NCI-H2227 treated with DMSO at 0.1 percent for 48 hours (cell line): Measurements from ENCODE around the gene FER.
"Not testable (repeated sequence)": the region's sequence is repeated elsewhere in the genome, so short reads cannot be mapped to it uniquely, and the experiment has no call there.

ENCODE experiments used
- DNase-seq: peaks from one replicate; lab custom pipeline; 2025; lab: John Stamatoyannopoulos, UW

FER gene

DNA sequence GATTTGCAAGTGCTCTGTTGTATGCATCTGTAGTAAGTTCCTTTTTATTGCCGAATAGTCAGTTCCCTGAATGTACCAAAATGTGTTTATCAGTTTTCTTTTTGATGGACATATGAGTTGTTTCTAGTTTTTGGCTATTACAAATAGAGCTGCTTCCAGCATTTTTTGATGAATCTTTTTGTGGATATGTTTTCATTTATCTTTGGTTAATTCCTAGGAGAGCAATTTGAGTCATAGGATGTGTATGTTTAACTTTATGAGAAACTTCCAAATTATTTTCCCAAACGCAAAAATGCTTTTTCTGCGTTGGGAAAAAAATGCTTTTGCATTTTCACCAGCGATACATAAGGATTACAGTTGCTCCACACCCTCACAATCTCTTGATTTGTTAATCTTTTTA is 287.7 kb downstream of the FER start:
- DNase-seq = no peak

DNA sequence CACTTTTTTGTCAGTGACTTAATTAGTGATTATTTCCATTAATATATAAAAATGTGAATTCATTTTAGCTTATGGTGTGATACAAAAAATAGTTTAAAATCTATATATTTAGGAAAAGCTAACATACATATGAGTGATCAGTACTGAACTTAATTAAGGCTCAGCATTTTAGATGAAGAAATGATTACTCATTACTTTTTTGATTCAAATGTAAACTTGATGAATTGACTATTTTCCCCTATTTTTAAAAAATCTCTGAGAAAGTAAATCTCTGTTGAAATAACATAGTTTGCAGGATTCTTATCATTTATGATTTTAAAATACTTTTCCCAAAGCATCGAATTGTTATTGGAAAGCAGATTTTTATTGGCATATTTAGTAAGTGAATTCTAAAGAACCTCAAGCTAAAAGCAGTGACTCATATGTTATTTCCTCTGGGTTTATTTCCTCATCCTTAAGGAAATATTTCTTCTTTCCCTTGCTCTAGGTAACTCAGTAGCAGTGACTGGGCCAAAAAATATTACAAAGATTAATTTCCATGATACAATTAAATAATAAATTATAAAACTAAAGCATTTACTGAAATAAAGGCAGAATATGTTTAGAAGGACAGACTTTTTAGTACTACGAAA is 290.6 kb downstream of the FER start:
- DNase-seq = no peak

DNA sequence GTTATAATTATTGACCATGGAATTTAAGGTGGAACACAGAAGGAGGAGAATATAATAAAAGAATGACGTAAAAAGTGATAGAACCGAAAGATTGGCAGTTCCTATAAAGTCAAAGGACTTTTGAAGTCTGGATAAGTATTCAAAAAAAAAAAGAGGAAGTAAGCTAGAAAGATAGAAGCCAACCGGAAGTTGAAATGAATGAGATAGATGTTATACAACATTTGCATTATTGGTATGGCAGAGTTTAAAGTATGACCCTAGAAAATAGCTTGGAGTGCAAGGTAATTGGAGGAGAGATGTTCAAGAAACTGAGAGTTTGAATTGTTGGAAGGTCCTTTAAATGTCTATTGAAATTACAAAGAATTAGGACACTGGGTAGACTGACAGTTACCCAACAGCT is 293.6 kb downstream of the FER start:
- DNase-seq = no peak

DNA sequence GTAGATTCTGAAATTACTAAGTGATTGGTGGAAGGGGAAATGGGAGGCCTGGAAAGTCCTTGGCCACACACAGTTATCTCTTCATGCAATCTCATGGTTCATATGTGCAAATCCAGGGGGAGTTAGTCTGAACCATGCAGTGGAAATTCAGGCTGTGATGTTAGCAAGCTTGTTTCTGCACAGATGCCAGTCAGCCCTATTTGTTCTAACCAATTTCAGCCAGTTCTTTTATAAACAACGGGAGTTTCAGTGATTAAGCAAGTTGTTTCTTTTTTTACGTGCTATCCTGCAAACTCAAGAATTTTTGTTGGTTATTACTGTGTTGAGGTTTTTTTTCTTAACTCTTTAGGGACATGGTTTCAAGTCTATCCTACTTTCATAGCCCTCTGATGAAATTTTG is 298.0 kb downstream of the FER start:
- no peak for DNase-seq

DNA sequence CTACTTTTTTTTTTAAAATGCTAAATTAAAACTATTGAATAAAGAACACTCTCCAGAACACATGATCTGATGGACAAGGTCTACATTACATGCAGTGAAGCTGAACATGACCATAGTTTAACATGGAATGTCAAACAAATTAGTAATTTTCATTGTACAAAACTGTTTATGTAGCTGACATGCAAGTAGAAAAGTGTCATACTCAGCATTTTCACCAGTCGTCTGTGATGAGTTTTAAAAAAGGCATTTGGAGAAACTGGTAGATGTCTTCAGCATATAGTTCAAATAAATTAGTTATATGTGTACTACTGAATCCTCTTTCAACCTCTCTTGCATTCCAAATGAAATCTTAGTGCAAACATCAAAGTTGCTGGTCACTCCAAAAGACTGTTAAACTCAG is 301.9 kb downstream of the FER start:
- DNase-seq = no peak

DNA sequence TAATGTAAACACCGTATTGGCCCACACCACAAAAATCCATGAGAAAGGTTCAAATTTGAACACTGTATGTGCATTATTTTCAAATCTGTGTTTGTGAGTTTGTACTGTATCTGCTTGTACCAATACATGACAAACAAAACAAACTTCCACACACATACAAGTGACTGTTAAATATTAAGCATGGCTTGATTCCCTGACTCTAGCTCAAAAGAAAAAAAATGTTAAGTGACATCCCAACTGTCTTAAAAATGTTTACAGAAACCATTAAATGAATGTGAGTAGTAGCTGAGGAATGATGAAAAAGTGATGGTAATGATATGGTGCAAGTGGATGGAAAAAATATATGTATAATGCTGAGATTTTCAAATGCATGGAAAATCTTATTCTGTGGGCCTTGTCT is 302.6 kb downstream of the FER start:
- DNase-seq = not testable (repeated sequence)

DNA sequence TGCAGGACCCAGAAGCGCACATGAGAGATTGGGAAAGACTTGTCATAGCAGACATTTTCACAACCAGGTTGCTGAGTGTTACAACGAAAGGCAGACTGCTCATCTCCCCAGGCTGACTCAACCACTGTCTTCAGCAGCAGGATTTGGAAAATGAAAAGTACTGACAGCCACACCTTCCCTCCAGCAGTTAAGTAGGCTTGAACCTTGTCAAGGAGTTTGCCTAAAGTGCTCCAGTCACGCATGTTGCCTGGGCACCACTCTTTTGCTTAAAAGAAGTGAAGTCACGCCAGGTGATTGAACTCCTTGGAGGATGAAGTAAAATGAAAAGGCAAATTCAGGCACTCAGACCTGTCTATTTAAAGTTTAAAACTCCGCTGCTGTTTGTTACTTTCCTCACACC is 304.5 kb downstream of the FER start:
- DNase-seq = not testable (repeated sequence)

DNA sequence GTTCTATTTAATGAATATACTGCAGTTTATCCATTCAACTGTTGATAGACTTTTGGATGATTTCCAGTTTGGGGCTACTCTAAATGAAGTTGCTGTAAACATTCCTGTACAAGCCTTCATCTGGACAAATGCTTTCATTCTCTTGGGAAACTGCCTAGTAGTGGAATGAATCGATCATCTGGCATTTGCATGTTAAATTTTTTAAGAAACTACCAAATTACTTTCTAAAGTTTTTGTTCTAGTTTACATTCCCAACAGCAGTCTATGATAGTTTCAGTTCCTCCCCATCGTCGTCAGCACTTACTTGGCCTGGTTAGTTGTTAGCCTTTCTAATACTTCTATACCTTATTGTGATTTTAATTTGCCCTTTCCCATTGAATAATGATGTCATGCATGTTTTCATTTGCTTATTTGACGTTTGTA is 306.3 kb downstream of the FER start:
- DNase-seq = no peak

DNA sequence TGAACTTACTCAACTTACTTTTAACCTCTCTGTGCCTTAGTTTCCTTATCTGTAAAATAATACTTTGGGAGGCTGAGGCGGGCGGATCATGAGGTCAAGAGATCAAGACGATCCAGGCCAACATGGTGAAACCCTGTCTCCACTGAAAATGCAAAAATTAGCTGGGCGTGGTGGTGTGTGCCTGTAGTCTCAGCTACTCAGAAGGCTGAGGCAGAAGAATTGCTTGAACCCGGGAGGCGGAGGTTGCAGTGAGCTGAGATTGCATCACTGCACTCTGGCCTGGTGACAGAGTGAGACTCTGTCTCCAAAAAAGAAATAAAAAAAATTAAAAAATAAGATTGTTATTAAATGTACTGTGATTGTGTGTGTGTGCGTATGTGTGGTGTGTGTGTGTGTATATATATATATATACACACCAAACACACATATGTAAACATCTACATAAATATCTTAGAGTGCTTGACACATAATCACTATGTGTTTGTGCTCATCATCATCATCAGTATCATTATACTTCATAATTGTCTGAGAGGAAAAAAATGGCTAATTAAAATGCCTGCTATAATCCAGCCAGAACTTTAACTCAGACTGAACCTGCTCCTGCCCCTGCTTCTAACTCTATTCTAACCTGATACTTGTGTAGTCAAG is 312.8 kb downstream of the FER start:
- no peak for DNase-seq

DNA sequence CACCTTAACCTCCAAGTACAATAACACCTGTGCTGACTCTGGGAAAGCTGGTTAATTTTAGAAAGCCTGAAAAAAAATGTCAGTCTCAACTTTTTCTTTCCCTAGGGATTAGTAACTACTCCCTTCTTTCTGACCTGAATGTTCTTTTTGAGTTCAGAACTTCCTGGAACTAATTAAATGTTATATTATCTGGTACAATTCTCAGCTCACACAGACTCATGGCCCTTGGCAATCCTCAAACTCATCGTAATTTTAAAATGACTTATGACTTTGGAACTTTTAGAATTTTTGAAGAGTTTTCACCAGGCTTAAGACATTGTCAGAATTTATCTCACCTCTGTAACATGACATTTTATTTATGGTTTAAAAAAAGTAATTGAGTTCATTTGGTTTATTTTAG is 315.0 kb downstream of the FER start:
- no peak for DNase-seq

DNA sequence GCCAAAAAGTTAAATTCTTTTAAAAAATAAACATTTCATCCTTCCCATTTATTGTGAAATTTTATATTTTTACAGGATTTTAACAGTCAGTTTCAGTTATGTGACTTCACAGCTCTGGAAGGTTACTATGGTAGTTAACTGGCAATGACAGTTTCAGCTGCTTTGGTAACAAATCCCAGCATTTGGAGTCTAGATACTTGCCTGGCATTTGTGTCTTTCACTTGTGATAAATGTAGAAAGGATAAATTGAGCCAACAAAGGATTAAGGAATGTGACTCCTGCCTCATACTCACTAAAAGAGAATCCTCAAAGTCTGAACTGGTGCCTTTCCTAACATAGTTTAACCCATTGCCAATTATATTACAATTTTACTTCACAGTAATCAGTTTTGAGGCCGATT is 315.5 kb downstream of the FER start:
- no peak for DNase-seq

DNA sequence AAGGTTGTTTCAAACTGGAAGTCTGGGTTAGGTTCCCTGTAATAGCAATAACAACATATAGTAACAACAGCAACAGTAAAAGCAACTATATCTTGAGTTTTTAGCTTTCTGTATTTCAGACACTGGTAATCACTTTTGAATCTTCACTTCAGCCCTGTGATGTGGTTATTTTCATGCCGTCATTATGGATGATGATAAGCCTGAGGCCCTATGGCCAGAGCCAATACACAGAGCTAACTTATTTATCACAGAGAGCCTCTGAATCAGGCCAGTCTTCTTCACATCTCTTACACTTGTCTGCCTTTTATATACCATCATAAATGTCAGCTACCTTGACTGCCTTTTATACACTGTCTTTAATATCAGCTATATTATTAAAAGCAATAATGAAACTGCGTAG is 329.0 kb downstream of the FER start:
- no peak for DNase-seq

DNA sequence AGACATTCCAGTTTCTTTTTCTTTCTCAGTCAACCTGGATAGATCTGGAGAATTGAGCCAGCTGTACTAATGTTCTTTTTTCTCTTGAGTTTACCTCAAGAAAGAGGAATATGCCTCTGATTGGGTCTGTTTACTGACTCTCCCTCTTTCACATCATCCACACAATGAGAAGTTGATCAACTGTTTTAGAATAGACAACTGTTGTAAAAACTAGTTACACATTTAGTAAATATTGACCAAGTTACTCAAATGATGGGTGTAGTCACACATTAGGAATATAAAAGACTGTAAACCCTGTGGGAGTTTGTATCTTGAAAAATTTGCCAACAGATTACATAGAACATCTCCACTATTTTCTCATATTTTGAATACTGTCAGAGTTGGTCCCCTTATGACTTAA is 330.8 kb downstream of the FER start:
- no peak for DNase-seq

DNA sequence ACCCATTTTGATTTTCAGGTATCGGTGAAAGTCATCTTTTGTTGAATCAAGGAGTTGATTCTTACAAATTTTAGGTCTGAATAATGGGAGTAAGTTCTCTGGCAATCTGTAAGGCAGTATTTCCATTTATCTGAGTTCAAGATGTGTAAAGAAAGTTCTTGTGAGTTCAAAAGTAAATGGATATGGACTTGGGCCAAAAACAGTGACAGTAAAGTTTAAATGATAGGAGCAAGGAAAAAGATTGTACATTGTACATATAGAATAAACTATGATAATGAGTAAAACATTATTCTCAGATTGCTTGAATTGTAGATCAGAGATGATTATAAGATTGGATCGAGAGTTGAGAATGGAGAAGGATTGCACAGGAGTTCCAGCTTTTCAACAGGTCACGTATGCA is 332.8 kb downstream of the FER start:
- DNase-seq = no peak

DNA sequence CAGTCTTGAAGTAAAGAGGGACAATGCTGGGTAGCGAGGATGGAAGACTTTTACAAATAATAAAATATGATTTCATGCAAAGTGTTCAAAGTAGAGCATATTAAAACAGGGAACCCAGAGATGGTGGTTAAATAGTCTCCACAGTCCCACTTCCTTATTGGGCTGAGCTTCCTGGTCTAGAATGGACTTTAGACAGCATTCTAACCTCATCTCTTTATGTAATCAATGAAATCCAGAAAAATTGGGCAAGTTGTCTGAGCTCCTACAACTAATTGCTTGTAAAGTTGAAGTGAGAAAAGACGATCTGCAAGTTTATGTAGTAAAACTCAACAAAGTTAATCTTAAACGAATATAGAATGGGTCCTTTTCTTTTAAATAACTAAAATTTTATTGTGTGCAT is 333.2 kb downstream of the FER start:
- no peak for DNase-seq

DNA sequence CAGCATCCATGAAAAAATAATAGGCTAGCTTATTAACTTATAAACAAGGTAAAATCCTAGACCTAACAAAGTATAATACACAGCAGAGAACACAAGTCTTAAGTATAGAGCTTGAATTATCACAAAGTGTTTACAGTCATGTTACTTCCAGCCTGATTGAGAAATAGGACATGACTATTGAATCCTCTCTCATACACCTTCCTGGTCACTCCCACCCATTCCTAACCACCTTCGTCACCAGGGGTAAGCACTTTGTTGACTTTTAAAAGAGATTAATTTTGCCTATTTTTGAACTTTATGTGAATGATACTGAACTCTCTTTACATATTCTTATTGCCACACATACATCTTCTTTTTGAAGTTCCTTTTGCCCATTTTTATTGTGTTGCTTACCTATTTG is 336.2 kb downstream of the FER start:
- no peak for DNase-seq

DNA sequence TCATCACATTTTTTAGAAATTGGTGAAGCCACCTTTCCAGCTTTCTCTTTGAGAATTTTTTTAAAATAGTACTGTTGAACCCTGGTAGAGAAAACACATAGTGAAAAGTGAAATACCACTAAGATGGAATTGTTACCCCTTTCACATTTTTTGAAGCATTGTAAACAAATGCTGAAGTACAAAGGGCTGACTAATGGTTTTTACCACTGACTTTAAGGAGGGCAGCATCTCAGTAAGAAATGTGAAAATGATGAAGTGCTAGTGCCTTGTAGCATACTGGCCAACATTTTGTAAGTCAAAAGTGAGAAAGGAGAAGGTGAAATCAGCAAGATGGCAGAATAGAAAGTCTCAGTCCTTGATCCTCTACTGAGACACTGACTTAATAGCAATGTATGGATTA is 341.5 kb downstream of the FER start:
- DNase-seq = no peak

DNA sequence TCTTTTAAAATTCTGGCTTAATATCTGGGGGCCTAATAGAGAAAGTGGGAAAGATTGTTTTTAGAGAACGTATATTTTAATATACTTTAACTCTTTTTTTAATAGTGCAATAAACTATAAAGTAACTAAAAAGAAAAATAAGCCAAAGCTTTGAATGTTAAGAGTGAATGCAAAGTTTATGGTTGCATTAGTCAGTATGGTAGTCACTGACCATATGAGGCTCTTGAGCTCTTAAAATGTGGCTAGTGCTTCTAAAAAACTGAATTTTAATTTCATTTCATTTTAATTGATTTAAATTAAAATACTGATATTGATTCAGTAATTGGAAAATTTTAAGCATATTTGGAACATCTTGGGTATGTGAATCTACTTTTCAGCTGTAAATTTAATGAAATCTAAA is 351.4 kb downstream of the FER start:
- no peak for DNase-seq

DNA sequence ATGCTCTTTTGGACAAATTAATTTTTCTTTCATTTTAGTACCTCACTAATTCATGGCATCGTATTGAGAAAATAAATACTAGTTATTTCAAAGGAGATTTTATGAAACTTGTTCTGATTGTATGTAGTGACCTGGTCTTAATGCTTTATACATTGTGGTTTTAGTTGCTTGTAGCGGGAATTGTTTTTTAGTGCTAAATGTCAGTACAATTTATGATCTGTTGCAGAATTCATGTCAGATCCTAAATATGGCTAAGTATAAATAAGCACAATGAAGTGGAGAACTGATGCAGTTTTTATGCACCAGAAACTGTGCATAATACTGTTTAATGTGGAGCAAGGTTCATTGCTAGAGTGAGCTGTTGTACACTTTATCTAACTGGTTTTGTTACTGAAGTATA is 353.3 kb downstream of the FER start:
- DNase-seq = no peak

DNA sequence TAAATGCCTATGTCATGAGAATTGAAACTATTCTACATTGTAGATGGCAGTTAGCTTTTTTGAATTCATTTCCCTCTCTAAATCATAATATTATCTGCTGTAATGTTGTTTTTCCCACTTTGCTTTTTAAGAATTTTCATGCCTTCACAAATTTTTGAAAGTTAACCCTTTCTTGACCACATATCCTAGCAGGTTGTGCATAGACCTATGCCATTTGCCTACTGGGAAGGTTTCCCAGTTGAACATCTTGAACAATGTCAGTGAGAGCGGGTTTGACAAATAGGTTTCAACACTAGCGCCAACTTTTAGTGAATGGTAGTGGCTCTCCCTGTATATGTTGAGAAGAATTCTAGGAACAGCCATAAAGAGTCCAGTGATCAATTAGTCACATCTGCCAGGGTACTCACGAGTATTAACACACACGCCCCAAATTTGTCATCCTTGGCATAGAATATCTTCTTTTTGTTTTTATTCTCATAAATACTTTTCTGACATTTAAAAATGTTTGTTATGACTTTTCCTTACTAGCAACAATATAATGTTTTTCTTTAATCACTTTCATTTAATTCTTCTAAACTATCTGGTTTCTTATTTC is 354.5 kb downstream of the FER start:
- DNase-seq = no peak

DNA sequence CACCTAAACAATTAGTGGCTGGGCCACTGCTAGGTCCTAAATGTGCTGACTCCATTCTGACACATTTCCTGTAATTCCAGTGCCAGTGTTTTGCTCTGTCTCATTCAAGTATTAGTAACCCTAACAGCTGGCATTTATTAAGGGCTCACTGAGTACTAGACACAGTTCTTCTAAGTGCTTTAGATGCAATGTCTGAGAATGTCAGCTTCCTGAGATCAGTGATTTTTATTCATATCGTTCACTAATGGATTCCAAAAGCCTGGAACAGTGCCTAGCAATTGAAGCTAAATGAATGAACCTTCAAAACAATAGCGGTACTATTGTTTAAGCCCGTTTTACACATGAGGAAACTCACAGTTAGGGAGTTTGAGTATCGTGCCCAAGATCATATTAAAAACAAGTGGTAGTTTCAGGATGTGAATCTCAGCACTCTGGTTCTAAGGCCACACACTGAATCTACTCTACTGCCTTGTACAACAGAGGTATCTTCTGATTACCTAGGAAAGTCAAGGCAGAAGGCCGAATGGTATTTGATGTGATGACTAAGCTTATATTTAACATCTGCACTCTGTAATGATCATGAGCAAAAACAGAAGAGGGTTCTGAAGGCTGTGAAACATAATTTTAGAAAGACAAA is 358.1 kb downstream of the FER start:
- no peak for DNase-seq

DNA sequence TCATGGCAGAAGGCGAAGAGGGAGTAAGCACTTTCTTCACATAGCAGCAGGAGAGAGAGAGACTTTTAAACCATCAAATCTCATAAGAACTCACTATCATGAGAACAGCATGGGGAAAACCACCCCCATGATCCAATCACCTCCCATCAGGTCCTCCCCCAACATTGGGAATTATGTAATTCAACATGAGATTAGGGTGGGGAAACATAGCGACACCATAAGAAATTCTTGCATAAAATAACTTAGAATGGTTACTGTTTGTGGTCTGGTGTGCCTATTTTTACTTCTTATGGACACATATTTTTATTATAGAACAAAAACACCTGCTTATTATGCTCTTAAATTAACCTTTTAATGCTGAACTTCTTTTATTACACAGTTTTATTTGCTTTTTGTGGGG is 364.0 kb downstream of the FER start:
- DNase-seq = no peak

DNA sequence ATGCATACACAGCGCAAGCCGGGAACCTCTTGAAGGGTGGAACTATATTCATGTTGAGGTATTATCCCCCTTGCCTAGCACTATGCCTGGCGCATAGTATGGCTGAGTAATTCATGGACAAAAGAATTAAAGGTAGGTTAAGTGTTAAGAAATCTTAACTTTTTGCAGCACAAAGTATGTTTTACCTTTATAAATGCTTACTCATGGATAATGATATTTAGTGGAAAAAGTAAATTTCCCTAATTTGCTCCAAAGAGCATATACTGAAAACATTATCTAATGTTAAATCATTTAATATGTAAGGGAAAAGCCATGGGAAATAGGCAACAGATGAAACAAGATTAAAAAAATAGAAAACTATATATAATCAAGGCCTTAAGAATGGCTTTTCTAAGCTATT is 365.9 kb downstream of the FER start:
- DNase-seq = no peak
